Lung (tissue), 12 donors: ENCODE results near the gene PTPRN2. TPM values are rescaled to one million over a fixed set of nuclear protein-coding genes. Genes with fewer than 3 reads are reported as not detected.

Source experiments
- ATAC-seq: fragments of 200-7000 bp; cut with Tn5 transposase; one replicate; pipeline ENCODE4 v1.9.1; 2020; ENCODE audit warnings: moderate number of reproducible peaks; ENCODE audit not compliant: insufficient read depth, low FRiP score
- DNase-seq, 3 donors: peaks; one replicate each; pipeline ENCODE4 v3.0.0-alpha.2; 2013 to 2017
- H3K27ac ChIP-seq, 2 donors: one replicate each; pipeline ENCODE4 v1.5.1; 2013; ENCODE audit warnings: mild to moderate bottlenecking in 2 of 2, moderate library complexity in 2 of 2, control low read depth in 1 of 2, inconsistent platforms in 1 of 2, low read depth in 1 of 2, low read length in 1 of 2
- H3K27me3 ChIP-seq, 3 donors: one replicate each; pipeline ENCODE4 v1.5.1; 2013; ENCODE audit warnings: low read length in 2 of 3; ENCODE audit not compliant: control insufficient read depth in 3 of 3, insufficient read depth in 3 of 3
- H3K36me3 ChIP-seq, 4 donors: one replicate each; pipeline ENCODE4 v1.5.1; 2013; ENCODE audit warnings: low read length in 4 of 4, mild to moderate bottlenecking in 1 of 4, moderate library complexity in 1 of 4; ENCODE audit not compliant: control insufficient read depth in 4 of 4, insufficient read depth in 4 of 4
- H3K4me1 ChIP-seq, 5 donors: one replicate each; pipeline ENCODE4 v1.5.1; 2013; ENCODE audit warnings: low read length in 5 of 5, mild to moderate bottlenecking in 2 of 5, moderate library complexity in 1 of 5; ENCODE audit not compliant: control insufficient read depth in 5 of 5, insufficient read depth in 5 of 5
- H3K4me3 ChIP-seq: one replicate; pipeline ENCODE4 v1.5.1; 2013; ENCODE audit warnings: mild to moderate bottlenecking, control low read depth, moderate library complexity
- H3K9ac ChIP-seq, 2 donors: one replicate each; pipeline ENCODE4 v1.5.1; 2013; ENCODE audit warnings: low read length in 2 of 2, control low read depth in 1 of 2; ENCODE audit not compliant: insufficient read depth in 1 of 2
- H3K9me3 ChIP-seq, 4 donors: one replicate each; pipeline ENCODE4 v1.5.1; 2013; ENCODE audit warnings: low read length in 3 of 4, mild to moderate bottlenecking in 1 of 4, moderate library complexity in 1 of 4; ENCODE audit not compliant: control insufficient read depth in 4 of 4, insufficient read depth in 3 of 4
- CTCF ChIP-seq: IDR thresholded peaks from 2 replicates; pipeline ENCODE4 v1.5.1; 2012; ENCODE audit warnings: mild to moderate bottlenecking; ENCODE audit errors: control extremely low read depth, extremely low read depth
- WGBS, 2 donors: extraction: QIAGEN DNeasy Blood & Tissue Kit; methylation state at CpG; one replicate each; pipeline ENCODE4 v1.1.7; 2013; 5-methylcytosine and 5-hydroxymethylcytosine counted together
- polyA plus RNA-seq, 2 donors: library from polyadenylated mRNA; stranded (reverse); fragments of 200-250 nt; gene quantifications; one replicate each; pipeline ENCODE4 v1.2.1, GENCODE V29; 2013
- total RNA-seq, 2 donors: library from RNA; depleted of rRNA in 1 of 2; stranded (reverse); fragments of >200 nt in 1 of 2; gene quantifications; one replicate each; pipeline ENCODE4 v1.2.1, GENCODE V29; 2014 to 2021
- donor health status: control.
- donor health status: control.
- donor health status: Bipolar disorder and iron deficiency.
- donor health status: healthy.
- donor health status: DM: yes; HTN: yes; CAD: no.

PTPRN2 gene
- total and polyA plus RNA-seq, 4 donors, result 2.1 to 7.4 (median 4.4) TPM

- peak; percentile 88 to 94 (median 90) for DNase-seq
Observed at GRCh38 chr7:158549616-158550393, 37.8 kb downstream of the PTPRN2 start.

GRCh38 chr7:158549176-158549615 lies 38.4 kb downstream of the PTPRN2 start:
- H3K9ac ChIP-seq, result no peak overlapping the region
- TF ChIP-seq CTCF, result no peak
- DNase-seq, result no peak
- H3K27ac ChIP-seq, result no peak overlapping the region
- no peaks in the 10 kb centered on the region for H3K27me3 ChIP-seq
- no peak overlapping the region for H3K4me3 ChIP-seq
- peaks cover 0 to 21% (median 0%) of the 10 kb centered on the region in 5 donors for H3K4me1 ChIP-seq
- H3K36me3 ChIP-seq, result no peaks in the 10 kb centered on the region
- H3K9me3 ChIP-seq, result peaks cover 0 to 2% (median 0%) of the 10 kb centered on the region in 4 donors
- 44 to 61% methylated on average over 22 of the region's 22 CpGs for WGBS, 2 donors
- no peak for ATAC-seq

More at GRCh38 chr7:158549616-158550393, 37.8 kb downstream of the PTPRN2 start:
- Histone ChIP-seq H3K36me3 (no peaks in the 10 kb centered on the region), H3K9me3 (peaks cover 0 to 2% (median 0%) of the 10 kb centered on the region in 4 donors), H3K9ac (no peak overlapping the region), H3K4me1 (peaks cover 0 to 21% (median 0%) of the 10 kb centered on the region in 5 donors), H3K27me3 (no peaks in the 10 kb centered on the region), H3K27ac (no peak overlapping the region), H3K4me3 (no peak overlapping the region)
- 60 to 69% methylated on average over 36 of the region's 36 CpGs for whole genome bisulfite sequencing, 2 donors
- TF ChIP-seq CTCF, result no peak
- ATAC-seq, result peak; percentile 28

- no peak overlapping the region for H3K9ac ChIP-seq
- H3K27ac ChIP-seq, result no peak overlapping the region
- H3K4me3 ChIP-seq, result no peak overlapping the region
- ATAC-seq (no peak), DNase-seq (no peak)
- H3K36me3 ChIP-seq, result no peaks in the 10 kb centered on the region
- no peaks in the 10 kb centered on the region for H3K27me3 ChIP-seq
- H3K9me3 ChIP-seq, result peaks cover 0 to 2% (median 0%) of the 10 kb centered on the region in 4 donors
- WGBS, 2 donors, result 79 to 88% methylated on average over 14 of the region's 14 CpGs
- TF ChIP-seq CTCF, result no peak
- H3K4me1 ChIP-seq, result peaks cover 0 to 21% (median 0%) of the 10 kb centered on the region in 5 donors
Observed at GRCh38 chr7:158548726-158549125, 38.9 kb downstream of the PTPRN2 start.
